K562 (cell line): Measurements from ENCODE around the gene MC4R. TPM values are rescaled to one million over a fixed set of nuclear protein-coding genes. Genes with fewer than 3 reads are reported as not detected.
"Not testable (repeated sequence)": the region's sequence is repeated elsewhere in the genome, so short reads cannot be mapped to it uniquely, and the experiment has no call there.

Source experiments
- ATAC-seq: fragments of 200-7000 bp; cut with Tn5 transposase; 3 replicates; pipeline ENCODE4 v1.9.1; 2020; ENCODE audit warnings: moderate library complexity
- BruUV-seq: library from RNA; stranded (reverse); fragments of 400-500 nt; replicated peaks from 2 replicates; lab custom pipeline; 2021; lab: Mats Ljungman, UMichigan
- CTCF ChIA-PET: fragments of 300-600 bp; formaldehyde crosslinking; extraction: SDS; loops from one replicate; lab custom pipeline; 2021; ENCODE audit warnings: low intra/inter-chr PET ratio; lab: Yijun Ruan, JAX
- POLR2A ChIA-PET: fragments of 300-600, 350-650 bp; sonication (Branson Sonifier 250); formaldehyde crosslinking; extraction: SDS; loops from one replicate; lab custom pipeline; 2021; ENCODE audit warnings: antibody characterized with exemption, inconsistent platforms; lab: Yijun Ruan, JAX
- DNase-seq, 4 experiments: peaks; one replicate each; pipeline versions ENCODE4 v3.0.0 to v3.0.0-alpha.2; 2011 to 2018; ENCODE audit warnings: low spot score in 3 of 4, mixed read lengths in 3 of 4; ENCODE audit errors: extremely low read depth in 1 of 4
- FAIRE-seq: peaks from 2 replicates; lab custom pipeline; 2011; peaks lifted over from hg19 to GRCh38; lab: Jason Lieb, UNC
- H2AFZ ChIP-seq: 2 replicates; pipeline ENCODE4 v1.6.0; 2011; ENCODE audit warnings: low read depth, low read length, control low read depth, inconsistent platforms
- H3K27ac ChIP-seq: fragments of 200-600 bp; 3 replicates; pipeline ENCODE4 v1.8.0; 2011; ENCODE audit warnings: low read depth, mild to moderate bottlenecking, control low read depth, inconsistent platforms, low read length, moderate library complexity, mixed read lengths; ENCODE audit errors: extremely low read depth
- H3K27me3 ChIP-seq, 2 experiments: fragments of 300-600 bp in 1 of 2; 2 replicates in 1 of 2; 3 replicates in 1 of 2; pipeline versions ENCODE4 v1.6.0 to v1.8.0; 2011; ENCODE audit warnings: inconsistent platforms in 2 of 2, low read length in 2 of 2, mild to moderate bottlenecking in 1 of 2, mixed read lengths in 1 of 2, moderate library complexity in 1 of 2; ENCODE audit not compliant: control insufficient read depth in 2 of 2, insufficient read depth in 2 of 2
- H3K36me3 ChIP-seq: fragments of 300-600 bp; 3 replicates; pipeline ENCODE4 v1.8.0; 2011; ENCODE audit warnings: mild to moderate bottlenecking, low read length, inconsistent platforms; ENCODE audit not compliant: control insufficient read depth, insufficient read depth
- H3K4me1 ChIP-seq, 2 experiments: fragments of 200-600 bp in 1 of 2; replicated peaks in 1 of 2; 2 replicates in 1 of 2; 3 replicates in 1 of 2; pipeline versions ENCODE4 v1.5.1 to v1.8.0; 2011; ENCODE audit warnings: inconsistent platforms in 2 of 2, low read length in 2 of 2, mild to moderate bottlenecking in 1 of 2, mixed read lengths in 1 of 2, moderate library complexity in 1 of 2; ENCODE audit not compliant: control insufficient read depth in 2 of 2, insufficient read depth in 2 of 2
- H3K4me2 ChIP-seq: 2 replicates; pipeline ENCODE4 v1.6.1; 2011; ENCODE audit warnings: low read length, control low read depth, inconsistent platforms, mixed read lengths; ENCODE audit not compliant: insufficient read depth
- H3K4me3 ChIP-seq: fragments of 200-600 bp; sonication (generic), shearing (Covaris generic); 2 replicates; pipeline ENCODE4 v1.5.1; 2016; ENCODE audit warnings: control low read depth, inconsistent platforms
- H3K79me2 ChIP-seq: fragments of 200-600 bp; 3 replicates; pipeline ENCODE4 v1.8.0; 2011; ENCODE audit warnings: low read length, inconsistent platforms; ENCODE audit not compliant: control insufficient read depth, insufficient read depth
- H3K9ac ChIP-seq, 2 experiments: 2 replicates each; pipeline versions ENCODE4 v1.6.0 to v1.6.1; 2011; ENCODE audit warnings: low read depth in 2 of 2, low read length in 2 of 2, control low read depth in 1 of 2, inconsistent platforms in 1 of 2, mild to moderate bottlenecking in 1 of 2, mixed read lengths in 1 of 2; ENCODE audit not compliant: insufficient read depth in 1 of 2
- H3K9me1 ChIP-seq: one replicate; pipeline ENCODE4 v1.6.0; 2011; ENCODE audit warnings: inconsistent platforms, mild to moderate bottlenecking, low read length, moderate library complexity; ENCODE audit not compliant: control insufficient read depth, insufficient read depth
- H3K9me3 ChIP-seq: replicated peaks from 2 replicates; pipeline ENCODE4 v1.5.1; 2011; ENCODE audit warnings: low read depth, low read length, inconsistent platforms; ENCODE audit not compliant: control insufficient read depth, insufficient read depth
- H4K20me1 ChIP-seq: replicated peaks from 2 replicates; pipeline ENCODE4 v1.6.1; 2011; ENCODE audit warnings: low read length, inconsistent platforms, mixed read lengths; ENCODE audit not compliant: control insufficient read depth, insufficient read depth
- NCOA1 ChIP-seq: fragments of 450-650 bp; IDR thresholded peaks from 2 replicates; pipeline ENCODE4 v1.6.1; 2016; ENCODE audit warnings: low read depth
- SNAPC5 ChIP-seq: fragments of 250-450 bp; sonication (Bioruptor Pico); IDR thresholded peaks from 2 replicates; pipeline ENCODE4 v1.8.0; 2021; ENCODE audit warnings: moderate library complexity, mild to moderate bottlenecking, inconsistent platforms
- TAF9B ChIP-seq: fragments of 450-650 bp; IDR thresholded peaks from 2 replicates; pipeline ENCODE4 v1.6.1; 2018; ENCODE audit warnings: mild to moderate bottlenecking; ENCODE audit not compliant: partially characterized antibody
- TEAD1 ChIP-seq, 2 experiments: fragments of 450-650 bp in 1 of 2; sonication (generic) in 1 of 2; formaldehyde crosslinking; IDR thresholded peaks; 2 replicates each; pipeline versions ENCODE4 v1.4.0 to v1.8.0; 2020 to 2022; ENCODE audit warnings: mild to moderate bottlenecking in 2 of 2, missing genetic modification reagents in 1 of 2
- WGBS: fragments of 100-300 bp; shearing (Covaris generic); methylation state at CpG from one replicate; pipeline ENCODE4 v1.1.6; 2016; ENCODE audit warnings: low coverage, mixed read lengths; ENCODE audit not compliant: insufficient coverage; ENCODE audit errors: missing lambda C conversion rate; 5-methylcytosine and 5-hydroxymethylcytosine counted together
- in situ Hi-C: fragments of 300-500 bp; cut with MboI; formaldehyde crosslinking; loops from 4 replicates; pipeline ENCODE4 v1.15.0; 2018; ENCODE audit warnings: inconsistent platforms, mixed read lengths
- intact Hi-C: fragments of 100-400 bp; cut with micrococcal nuclease; formaldehyde crosslinking; loops from 2 replicates; pipeline ENCODE4 v1.14.2; 2022
- polyA plus RNA-seq, 8 experiments: library from polyadenylated mRNA; depleted of rRNA in 4 of 8; stranded (reverse) in 5 of 8; unstranded in 3 of 8; fragments of >200 nt; fragmentation: Nextera tagmentation in 2 of 8; fragmentation: Illumina TruSeq in 1 of 8; extraction: Ambion mirVana in 2 of 8; extraction: Trizol in 1 of 8; gene quantifications; 2 replicates each; pipeline versions ENCODE4 v1.2.1 to v1.2.3, GENCODE V29; 2011 to 2014; ENCODE audit warnings: inconsistent platforms in 1 of 8, missing spikeins in 1 of 8
- total RNA-seq, 7 experiments: library from RNA; depleted of rRNA in 6 of 7; stranded (reverse); fragments of >200 nt in 6 of 7; fragmentation: Illumina TruSeq in 2 of 7; extraction: Trizol in 2 of 7; gene quantifications; 2 replicates each; pipeline versions ENCODE4 v1.2.1 to v1.2.3, GENCODE V29; 2011 to 2021; ENCODE audit warnings: low replicate concordance in 1 of 7

MC4R gene
- total and polyA plus RNA-seq, 9 of the 15 experiments (the other 6 are each of a cell fraction or from before 2014, with no cell fraction given) = not detected

GRCh38 chr18:60372596-60372995, at the start of gene MC4R (continued):
- no peak for TF ChIP-seq SNAPC5
- no peak for TF ChIP-seq NCOA1
- no peak for TF ChIP-seq TEAD1 (CRISPR knock-in tag; IDR thresholded peaks at IDR 0.05)
- no peak for TF ChIP-seq TAF9B

GRCh38 chr18:60422306-60422705, 49.7 kb upstream of the MC4R start:
- H3K4me2 ChIP-seq, H2AFZ ChIP-seq, H4K20me1 ChIP-seq, H3K9me1 ChIP-seq, in situ Hi-C loops, H3K9ac ChIP-seq, ATAC-seq, BruUV-seq, H3K27ac ChIP-seq, CTCF ChIA-PET, H3K4me3 ChIP-seq, H3K36me3 ChIP-seq, H3K4me1 ChIP-seq, FAIRE-seq, POLR2A ChIA-PET, H3K27me3 ChIP-seq, H3K79me2 ChIP-seq, H3K9me3 ChIP-seq, DNase-seq, intact Hi-C loops: not testable (repeated sequence)
- 4% methylated on average over 7 of the region's 8 CpGs for WGBS
